GM12864 (cell line): ENCODE measurements around the gene GPI.

Experiments
- DNase-seq: peaks from one replicate; pipeline ENCODE4 v3.0.0-alpha.2; 2011; ENCODE audit warnings: low read depth
- H3K4me3 ChIP-seq: 2 replicates; pipeline ENCODE4 v1.5.1; 2011; ENCODE audit warnings: mild to moderate bottlenecking, low read depth, low read length, control low read depth
- CTCF ChIP-seq: IDR thresholded peaks from 2 replicates; pipeline ENCODE4 v1.5.1; 2011; ENCODE audit warnings: low read depth, mild to moderate bottlenecking, moderate library complexity, low read length, control low read depth, inconsistent platforms; ENCODE audit errors: missing control alignments

The GPI gene

GRCh38 chr19:34429553-34429952 lies 64.6 kb downstream of the GPI start:
- DNase-seq: no peak
- H3K4me3 ChIP-seq: peak overlapping the region; percentile 67
- no peak for TF ChIP-seq CTCF

DNA sequence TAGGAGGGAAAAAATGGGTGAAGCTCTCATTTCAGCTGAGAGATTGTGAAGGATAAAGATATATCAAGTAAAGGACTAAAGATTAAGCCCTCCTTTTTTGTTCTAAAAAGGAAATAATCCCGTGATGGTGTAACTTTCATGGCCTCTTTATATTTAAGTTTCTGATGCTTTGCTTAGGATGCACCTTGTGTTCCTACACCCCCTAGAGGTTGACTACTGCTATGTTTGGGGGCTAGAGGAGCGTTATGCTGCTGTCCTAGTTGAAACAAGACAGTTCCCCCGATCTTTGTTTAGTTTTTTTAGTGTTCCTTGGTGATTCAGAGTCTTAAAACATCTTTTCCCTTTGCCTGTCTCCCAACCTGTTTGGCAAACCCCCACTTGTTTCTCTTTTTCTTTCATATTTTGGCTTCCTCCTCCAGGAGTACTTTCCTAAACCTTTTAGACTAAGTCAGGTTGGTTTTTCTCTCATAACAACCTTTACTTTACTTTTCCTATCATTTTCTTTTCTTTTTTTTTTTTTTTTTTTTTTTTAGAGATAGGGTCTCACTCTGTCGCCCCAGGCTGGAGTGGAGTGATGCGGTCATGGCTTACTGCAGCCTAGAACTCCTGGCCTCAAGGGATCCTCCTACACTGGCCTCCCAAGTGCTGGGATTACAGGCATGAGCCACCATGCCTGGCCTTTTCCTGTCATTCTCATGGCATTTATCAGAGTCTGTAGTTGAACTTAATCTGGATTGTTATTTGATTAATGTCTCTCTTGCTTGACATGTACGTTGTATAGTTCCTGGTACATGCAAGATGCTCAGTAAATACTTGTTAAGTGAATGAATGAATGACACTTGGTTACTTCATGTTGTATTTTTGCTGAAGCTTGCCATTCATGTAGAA lies 66.0 kb downstream of the GPI start:
- TF ChIP-seq CTCF: peak; percentile 85
- peak overlapping the region; percentile 16; the same call in 1 of the 2 replicates for H3K4me3 ChIP-seq
- peak; percentile 39 for DNase-seq

DNA sequence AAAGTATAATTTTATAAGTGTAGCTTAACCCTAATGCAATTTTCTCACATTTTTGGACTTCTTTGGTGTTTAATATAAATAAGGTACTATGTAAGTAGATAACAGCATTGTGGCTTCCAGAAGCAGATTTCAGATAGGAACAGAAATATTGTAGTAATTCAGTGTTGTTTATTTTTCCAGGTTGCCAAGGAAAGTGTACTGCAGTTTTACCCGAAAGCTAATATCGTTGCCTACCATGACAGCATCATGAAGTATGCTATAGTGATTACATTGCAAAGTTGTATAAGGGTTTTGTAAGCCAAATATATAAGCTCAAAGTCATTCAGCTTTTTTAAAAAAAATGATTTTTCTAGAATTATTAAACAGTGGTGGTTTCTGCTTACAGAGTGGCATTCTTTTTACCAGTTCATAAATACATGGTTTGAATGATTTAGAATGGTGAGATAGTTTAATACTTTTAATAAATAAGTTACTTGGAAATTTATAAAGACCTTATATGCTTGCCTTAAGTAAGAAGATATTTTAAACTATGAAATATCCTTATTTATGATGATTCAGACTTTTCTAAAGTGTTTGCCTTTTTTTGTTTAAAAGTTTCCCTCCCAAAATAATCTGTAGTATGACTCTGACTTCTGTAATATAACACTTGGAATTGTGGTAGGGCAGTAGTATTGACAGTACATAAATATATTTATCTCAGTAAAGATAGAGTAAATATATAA lies 66.8 kb downstream of the GPI start:
- DNase-seq: no peak
- no peak overlapping the region for H3K4me3 ChIP-seq

GRCh38 chr19:34432797-34433196 lies 67.8 kb downstream of the GPI start:
- no peak for TF ChIP-seq CTCF
- no peak for DNase-seq
- no peak overlapping the region for H3K4me3 ChIP-seq

More for the DNA sequence above, 66.8 kb downstream of the GPI start:
- TF ChIP-seq CTCF: no peak

GRCh38 chr19:34436716-34437115 lies 71.7 kb downstream of the GPI start:
- no peak for TF ChIP-seq CTCF
- no peak for DNase-seq
- H3K4me3 ChIP-seq: no peak overlapping the region

DNA sequence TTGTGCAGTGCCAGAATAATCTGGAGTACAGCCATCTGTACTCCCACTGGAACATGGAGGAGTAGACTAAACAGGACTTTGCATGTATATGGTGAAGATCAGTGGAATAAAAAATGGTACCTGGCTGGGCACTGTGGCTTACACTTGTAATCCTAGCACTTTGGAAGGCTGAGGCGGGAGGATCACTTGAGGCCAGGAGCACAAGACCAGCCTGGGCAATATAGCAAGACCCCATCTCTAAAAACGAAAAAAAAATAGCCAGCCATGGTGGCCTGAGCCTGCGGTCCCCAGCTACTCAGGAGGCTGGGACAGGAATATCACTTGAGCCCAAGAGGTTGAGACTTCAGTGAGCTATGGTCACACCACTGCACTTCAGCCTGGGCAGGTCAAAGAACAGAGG lies 83.2 kb downstream of the GPI start:
- TF ChIP-seq CTCF: no peak
- no peak for DNase-seq
- H3K4me3 ChIP-seq: no peak overlapping the region
